ENCODE results near the gene DOLPP1.

Gene DOLPP1

DNA sequence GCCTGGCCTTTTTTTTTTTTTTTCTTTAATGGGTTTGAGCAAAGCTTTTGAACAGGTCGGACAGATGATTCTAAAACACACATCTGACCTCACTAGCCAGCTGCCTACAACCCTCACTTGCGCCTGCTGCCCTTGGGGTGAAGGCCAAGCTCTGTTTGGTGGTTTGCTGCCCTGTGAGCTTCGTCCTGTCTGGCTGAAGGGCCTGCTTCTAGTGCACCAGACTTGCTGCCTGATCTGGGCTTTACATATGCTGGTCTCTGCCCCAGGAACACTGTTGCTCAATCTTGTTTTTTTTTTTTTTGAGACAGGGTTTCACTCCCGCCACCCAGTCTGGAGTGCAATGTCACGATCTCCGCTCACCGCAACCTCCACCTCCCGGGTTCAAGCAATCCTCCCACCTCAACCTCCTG, 16.4 kb upstream of the DOLPP1 start:
- no peak for DNase-seq

DNA sequence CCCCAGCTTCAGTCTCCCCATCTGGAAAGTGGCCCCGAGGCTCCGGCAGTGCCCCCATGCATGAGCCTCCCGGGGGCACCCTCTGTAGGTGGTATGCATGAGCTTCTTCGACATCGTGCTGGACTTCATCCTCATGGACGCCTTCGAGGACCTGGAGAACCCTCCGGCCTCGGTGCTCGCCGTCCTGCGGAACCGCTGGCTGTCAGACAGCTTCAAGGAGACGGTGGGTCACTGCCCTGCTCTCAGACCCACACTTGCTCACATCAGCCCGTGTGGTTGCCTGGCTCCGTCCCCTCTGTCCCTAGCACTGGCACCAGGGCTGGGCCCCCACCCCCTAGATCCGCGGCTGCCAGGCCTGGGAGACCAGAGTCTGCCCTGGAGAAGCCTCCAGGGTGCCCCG, 12.8 kb upstream of the DOLPP1 start:
- DNase-seq, result no peak

DNA sequence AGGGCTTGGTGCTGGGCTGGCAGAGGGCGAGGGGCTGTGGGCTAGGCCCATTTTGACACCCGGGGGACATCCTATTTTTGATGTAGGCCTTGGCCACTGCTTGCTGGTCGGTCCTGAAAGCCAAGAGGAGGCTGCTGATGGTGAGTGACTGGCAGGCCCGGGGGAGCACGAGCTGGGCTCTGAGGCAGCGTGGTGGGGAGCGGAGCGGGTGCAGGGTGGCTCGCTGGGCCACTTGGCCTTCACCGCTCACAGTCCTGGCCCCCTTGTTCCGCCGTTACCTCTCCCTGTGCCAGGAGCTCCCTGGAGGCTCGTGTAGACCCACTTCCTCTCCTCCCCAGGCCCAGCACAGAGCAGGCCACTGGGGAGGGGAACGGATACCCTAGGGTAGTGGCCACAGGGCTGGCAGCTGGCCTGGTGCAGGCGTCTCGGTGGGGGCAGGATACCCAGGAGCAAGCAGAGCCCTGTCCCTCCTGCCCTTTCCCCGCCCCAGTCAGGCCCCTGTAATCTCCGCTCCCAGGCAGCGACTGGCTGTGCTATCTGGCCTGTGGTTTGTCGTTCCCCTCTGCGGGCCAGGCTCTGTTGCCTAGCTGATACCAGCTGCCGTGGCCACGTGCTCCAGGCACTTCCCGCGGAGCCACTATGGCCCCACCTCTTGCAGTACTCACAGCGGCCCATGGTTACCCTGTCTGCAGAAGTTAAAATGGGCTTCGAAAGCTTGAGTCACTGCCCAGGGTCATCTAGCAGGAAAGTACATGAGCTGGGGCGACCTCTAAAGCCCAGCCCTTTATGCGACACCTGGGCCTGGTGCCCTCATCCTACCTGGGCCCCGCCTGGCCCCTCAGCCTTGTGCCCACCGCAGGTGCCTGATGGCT, 11.7 kb upstream of the DOLPP1 start:
- peak; percentile 99 for DNase-seq

GRCh38 chr9:129069862-129070641, 10.9 kb upstream of the DOLPP1 start:
- peak; percentile 94 for DNase-seq

GRCh38 chr9:129070696-129071525, 10.0 kb upstream of the DOLPP1 start:
- peak; percentile 79 for DNase-seq

DNA sequence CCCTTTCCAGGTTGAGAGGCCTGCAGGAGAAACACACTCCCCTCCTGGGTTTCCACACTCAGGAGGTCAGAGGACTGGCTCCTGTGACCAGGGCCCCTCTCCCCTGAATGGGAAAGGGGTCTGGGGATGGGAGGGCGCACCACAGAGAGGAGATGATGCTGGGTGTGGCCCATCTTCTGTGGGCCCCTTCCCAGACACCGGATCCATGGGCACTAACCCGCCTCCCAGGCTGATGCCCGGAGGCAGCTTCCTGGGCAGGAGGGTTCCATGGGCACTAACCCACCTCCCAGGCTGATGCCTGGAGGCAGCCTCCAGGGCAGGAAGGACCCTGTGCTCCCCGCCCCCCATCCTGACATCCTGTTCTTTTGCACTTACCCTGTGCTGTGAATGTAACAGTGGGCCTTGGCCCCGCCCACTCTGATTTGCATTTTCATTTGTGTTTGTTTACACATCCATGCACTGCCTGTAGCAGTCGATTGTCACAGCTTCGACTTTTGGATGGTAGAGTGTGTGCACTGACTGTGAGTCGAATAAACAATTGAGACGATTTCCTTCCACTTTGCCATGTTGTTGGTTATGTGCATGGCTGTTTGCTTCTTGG, 9.3 kb upstream of the DOLPP1 start:
- DNase-seq, result peak; percentile 73

DNA sequence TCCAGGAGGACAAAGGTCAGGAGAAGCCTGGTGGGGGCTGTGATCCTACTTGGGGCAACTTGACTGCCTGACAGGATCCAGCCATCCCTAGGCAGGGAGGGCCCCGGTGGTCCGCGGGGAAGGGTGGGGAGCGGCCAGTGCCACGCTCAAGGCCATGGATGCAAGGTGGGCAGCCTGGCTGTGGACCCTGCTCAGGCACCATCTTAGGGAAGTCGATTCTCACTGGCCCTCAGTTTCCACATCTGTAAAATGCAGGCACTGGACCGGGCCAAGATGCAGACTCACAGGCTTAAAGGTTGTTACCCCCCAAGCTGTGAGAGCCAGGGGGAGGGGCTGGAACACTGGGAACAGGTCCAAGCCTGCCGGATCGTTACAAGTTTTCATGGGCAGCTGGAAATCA, 8.7 kb upstream of the DOLPP1 start:
- peak; percentile 44 for DNase-seq

DNA sequence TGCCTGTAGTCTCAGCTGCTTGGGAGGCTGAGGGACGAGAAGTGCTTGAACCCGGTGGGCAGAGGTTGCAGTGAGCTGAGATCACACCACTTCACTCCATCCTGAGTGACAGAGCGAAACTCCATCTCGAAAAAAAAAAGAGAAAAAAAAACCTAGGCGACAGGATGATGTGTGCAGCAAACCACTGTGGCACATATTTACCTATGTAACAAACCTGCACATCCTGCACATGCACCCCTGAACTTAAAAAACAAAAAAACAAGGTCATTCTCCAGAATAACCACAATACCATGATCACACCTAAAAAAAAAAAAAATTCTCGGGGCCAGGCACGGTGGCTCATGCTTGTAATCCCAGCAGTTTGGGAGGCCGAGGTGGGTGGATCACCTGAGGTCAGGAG, 7.5 kb upstream of the DOLPP1 start:
- DNase-seq, result no peak

- DNase-seq, result no peak
Observed at GRCh38 chr9:129074106-129074505, 6.8 kb upstream of the DOLPP1 start.

GRCh38 chr9:129075996-129076639, 4.8 kb upstream of the DOLPP1 start:
- no peak for DNase-seq

DNA sequence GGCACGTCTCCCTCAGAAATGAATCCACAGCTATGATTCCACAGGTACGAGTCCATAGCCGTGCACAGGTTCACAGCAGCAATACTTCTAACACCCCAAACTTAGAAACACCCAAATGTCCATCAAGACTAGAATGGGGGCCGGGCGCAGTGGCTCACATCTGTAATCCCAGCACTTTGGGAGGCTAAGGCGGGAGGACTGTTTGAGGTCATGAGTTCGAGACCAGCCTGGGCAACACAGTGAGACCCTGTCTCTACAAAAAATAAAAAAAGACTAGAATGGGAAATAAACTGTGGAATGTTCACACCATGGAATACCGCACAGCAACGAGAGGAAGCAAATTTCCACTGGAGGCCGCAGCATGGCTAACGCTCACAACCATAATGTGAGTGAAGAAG, 4.3 kb upstream of the DOLPP1 start:
- no peak for DNase-seq

DNA sequence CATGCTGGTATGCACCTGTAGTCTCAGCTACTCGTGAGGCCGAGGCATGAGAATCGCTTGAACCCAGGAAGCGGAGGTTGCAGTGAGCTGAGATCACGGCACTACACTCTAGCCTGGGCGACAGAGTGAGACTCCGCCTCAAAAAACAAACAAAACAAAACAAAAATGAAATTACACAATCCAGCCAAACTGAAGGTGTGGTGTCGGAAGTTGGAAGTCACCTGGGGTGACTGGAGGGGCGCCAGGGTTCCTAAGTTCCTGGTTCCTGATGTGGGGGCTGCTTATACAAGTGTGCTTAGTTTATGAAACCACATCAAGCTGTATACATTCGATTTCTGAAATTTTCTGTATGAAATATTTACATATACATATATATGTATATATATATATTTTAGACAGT, 3.7 kb upstream of the DOLPP1 start:
- DNase-seq, result no peak

GRCh38 chr9:129078691-129079503, 2.0 kb upstream of the DOLPP1 start:
- no peak for DNase-seq

DNA sequence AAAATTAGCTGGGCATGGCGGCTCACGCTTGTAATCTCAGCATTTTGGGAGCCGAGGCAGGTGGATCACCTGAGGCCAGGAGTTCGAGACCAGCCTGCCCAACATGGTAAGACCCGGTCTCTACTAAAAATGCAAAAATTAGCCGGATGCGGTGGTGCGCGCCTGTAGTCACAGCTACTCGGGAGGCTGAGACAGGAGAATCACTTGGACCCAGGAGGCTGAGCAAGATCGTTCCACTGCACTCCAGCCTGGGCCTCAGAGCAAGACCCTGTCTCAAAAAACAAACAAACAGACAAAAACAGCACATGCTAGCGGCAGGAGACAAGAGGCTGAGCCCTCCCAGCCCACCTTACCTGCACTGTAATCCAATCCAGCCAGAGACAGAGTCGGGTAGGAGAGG, 1.1 kb upstream of the DOLPP1 start:
- no peak for DNase-seq

GRCh38 chr9:129080298-129080600, 662 bp upstream of the DOLPP1 start:
- DNase-seq, result peak; percentile 60

DNA sequence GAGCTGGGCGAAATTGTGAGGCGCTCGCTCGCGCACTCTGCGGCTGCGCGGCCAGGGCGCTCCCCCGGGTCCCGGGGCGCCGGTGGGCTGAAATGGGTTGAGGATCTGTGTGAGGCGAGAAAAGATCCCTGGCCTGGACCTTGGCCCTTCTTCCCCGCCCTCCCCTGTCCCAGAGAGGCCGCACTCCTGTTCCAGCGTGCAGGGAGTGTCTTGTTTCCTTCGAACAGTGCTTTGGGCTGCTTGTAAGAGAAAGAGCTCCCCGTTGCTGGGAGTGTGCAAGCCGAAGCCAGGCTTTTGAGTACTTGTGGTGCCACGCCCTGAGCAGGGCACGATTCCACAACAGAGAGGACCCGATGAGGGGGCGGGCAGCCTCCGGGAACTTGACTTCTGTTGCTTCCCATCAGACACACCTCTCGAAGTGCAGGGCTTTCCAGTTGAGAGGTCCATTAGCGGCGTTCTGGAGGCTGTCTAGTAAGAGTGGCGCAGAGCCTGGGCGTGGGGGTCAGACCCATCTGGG, 535 bp downstream of the DOLPP1 start:
- peak; percentile 54 for DNase-seq

DNA sequence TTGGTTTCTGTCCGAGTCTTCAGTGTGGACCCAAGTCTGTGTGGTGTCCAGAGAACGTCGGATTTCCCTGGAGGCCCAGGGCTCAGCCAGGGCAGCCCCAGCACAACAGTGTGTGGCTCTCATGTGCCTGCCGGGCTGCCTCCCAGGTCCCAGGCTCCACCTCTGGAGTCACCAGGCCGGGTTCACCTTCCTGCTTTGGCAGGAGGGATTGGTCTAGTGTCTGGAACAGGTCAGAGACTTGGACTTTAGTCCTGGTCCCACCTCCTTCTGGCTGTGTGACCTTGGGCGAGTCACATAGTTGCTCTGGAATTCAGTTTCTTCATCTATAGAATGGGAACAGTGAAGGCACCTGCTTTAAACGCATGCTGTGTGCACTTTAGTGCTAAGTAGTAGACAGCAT, 3.2 kb downstream of the DOLPP1 start:
- DNase-seq, result no peak

DNA sequence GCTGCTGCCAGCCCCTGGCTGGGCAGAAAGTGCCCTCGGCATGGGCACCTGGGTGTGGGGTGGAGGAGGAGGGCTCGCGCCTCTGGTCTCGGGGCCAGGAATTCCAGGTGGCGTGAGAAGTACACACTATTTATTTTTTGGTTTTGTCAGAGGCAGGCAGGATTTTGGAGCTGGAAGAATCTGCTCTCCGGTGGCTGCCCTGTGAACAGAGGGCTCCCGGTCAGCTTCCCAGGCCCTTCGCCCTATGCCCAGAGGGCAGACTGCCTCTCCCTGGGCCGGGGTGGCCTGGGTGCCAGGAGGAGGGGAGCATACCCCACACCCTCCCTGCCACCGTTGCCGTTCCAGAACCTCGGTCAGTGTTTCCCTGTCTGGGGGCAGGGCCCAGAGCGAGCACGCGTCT, 8.3 kb downstream of the DOLPP1 start:
- no peak for DNase-seq

DNA sequence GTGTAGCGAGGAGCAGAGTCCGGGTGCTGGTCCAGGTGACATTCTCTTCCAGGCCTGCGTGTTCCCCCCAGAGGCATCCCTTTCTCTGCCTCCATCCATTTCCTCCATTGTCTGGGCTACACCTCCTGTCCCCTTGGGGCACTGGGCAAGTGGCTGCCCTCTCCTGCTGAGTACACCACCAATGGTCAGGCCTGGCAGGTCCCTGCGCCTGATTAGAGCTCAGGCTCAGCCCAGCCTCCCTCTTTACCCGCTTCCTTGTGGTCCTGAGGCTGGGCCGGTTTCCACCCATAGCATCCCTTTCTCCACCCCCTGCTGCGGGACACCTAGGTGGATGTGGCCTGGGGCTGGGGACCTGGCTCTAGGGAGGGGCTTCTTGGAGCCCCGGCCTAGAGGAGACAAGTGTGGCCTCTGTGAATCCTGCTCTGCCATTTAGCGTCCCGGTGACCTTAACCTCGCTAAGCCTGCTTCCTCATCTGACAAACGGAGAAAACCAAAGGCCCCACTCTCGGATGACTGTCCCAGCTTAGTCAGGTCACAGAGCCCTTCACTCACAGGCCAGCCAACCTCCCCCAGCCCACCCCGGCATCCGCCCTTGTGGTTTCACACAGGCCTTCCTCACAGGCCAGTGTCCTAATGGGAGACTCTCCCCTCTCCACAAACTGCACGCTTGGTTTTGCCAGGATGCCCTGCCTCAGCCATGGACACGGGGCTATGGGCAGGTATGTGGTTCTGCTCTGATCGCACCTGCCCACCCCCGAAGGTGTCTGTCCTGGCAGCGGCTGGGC, 12.9 kb downstream of the DOLPP1 start:
- DNase-seq, result no peak

DNA sequence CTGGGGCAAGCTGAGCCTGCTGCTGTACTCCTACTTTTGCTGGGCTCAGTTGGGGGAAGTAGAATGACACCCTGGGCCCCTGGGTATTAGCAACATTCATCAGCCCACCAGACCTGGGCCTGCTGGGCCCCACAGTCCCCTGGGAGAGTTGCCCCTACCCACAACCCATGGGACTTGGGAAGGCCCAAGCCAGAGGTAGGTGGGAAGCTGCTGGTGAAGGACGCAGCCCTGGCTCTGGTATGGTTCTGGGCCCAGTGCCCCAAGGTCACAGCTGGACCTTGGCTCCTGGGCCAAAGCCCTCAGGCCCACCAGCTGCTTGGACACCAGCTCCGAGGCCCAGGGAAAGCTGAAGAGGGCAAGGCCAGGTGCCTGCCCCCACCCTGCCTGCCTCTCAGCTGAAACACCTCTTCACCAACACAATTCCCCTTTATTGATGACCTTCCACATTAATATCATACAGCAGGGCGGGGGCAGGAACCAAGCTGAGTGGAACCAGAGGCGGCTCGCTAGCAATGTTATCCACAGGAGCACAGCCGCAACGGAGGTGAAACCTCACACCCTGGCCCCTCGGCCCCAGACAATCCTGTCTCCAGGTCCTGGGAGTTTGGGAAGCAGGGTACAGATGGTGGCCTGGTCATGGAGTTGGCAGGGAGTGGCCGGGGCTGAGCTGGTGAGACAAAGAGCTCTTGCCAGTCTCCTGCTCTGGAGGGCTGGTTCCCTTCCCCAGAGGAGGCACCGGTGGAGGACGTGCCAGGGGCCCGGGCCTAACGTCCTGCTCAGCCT, 13.7 kb downstream of the DOLPP1 start:
- DNase-seq, result no peak

Data from hematopoietic multipotent progenitor cell treated with erythropoietin and hydrocortisone succinate and interleukin-3 and kit ligand, for 6 days (in vitro differentiated cells).